T-cell (primary cell): ENCODE data around the gene DNAH6. TPM values are rescaled to one million over a fixed set of nuclear protein-coding genes. Genes with fewer than 3 reads are reported as not detected.
A peak's percentile ranks its signal among the peaks of the same experiment; 100 is the strongest.

Source experiments
- ATAC-seq, 4 experiments: fragments of 200-7000 bp in 3 of 4; fragments of 150-1000 bp in 1 of 4; cut with Tn5 transposase; replicated peaks in 1 of 4; 1 replicate in 3 of 4; 2 replicates in 1 of 4; pipeline ENCODE4 v1.10.0; 2021; ENCODE audit warnings: moderate library complexity in 3 of 4, mild to moderate bottlenecking in 2 of 4, moderate number of reproducible peaks in 1 of 4
- CTCF ChIA-PET, 2 donors: fragments of 300-600 bp; sonication (Branson Sonifier 250); formaldehyde crosslinking; loops; one replicate each; lab custom pipeline; 2022; ENCODE audit warnings: antibody characterized with exemption in 2 of 2; lab: Charles Lee
- POLR2A ChIA-PET, 2 donors: fragments of 300-600 bp; sonication (Branson Sonifier 250); formaldehyde crosslinking; loops; one replicate each; lab custom pipeline; 2022; ENCODE audit warnings: antibody characterized with exemption in 2 of 2; lab: Charles Lee
- DNase-seq, 35 experiments: peaks; one replicate each; pipeline versions ENCODE4 v3.0.0 to v3.0.0-alpha.2; 2013 to 2023
- H3K27ac ChIP-seq: one replicate; pipeline ENCODE4 v1.5.1; 2013; ENCODE audit warnings: low read length
- H3K27me3 ChIP-seq, 2 experiments: replicated peaks in 1 of 2; 1 replicate in 1 of 2; 2 replicates in 1 of 2; pipeline versions ENCODE4 v1.6.1 to v1.7.0; 2013; ENCODE audit warnings: low read length in 1 of 2, mixed read lengths in 1 of 2; ENCODE audit not compliant: control insufficient read depth in 2 of 2, insufficient read depth in 2 of 2; ENCODE audit errors: extremely low read depth in 1 of 2
- H3K36me3 ChIP-seq, 2 donors: 1 replicate in 1 of 2; 2 replicates in 1 of 2; pipeline versions ENCODE4 v1.6.1 to v1.7.0; 2013; ENCODE audit warnings: low read length in 1 of 2; ENCODE audit not compliant: control insufficient read depth in 2 of 2, insufficient read depth in 1 of 2; ENCODE audit errors: extremely low read depth in 1 of 2
- H3K4me1 ChIP-seq, 2 experiments: 1 replicate in 1 of 2; 2 replicates in 1 of 2; pipeline versions ENCODE4 v1.6.1 to v1.7.0; 2013; ENCODE audit warnings: low read length in 2 of 2, mixed read lengths in 1 of 2; ENCODE audit not compliant: insufficient read depth in 2 of 2, control insufficient read depth in 1 of 2; ENCODE audit errors: extremely low read depth in 1 of 2
- H3K4me3 ChIP-seq, 2 donors: 1 replicate in 1 of 2; 2 replicates in 1 of 2; pipeline versions ENCODE4 v1.5.1 to v1.7.0; 2013; ENCODE audit warnings: mild to moderate bottlenecking in 2 of 2, low read length in 1 of 2, moderate library complexity in 1 of 2; ENCODE audit not compliant: control insufficient read depth in 1 of 2; ENCODE audit errors: extremely low read depth in 1 of 2
- H3K9me3 ChIP-seq: 2 replicates; pipeline ENCODE4 v1.7.0; 2013
- H3K27ac Mint-ChIP-seq, 2 donors: one replicate each; pipeline ENCODE4 v1.8.0; 2020 to 2021; ENCODE audit warnings: mild to moderate bottlenecking in 2 of 2, mixed read lengths in 2 of 2
- H3K27me3 Mint-ChIP-seq, 2 donors: one replicate each; pipeline ENCODE4 v1.8.0; 2021 to 2022; ENCODE audit warnings: mixed read lengths in 2 of 2
- H3K36me3 Mint-ChIP-seq: one replicate; pipeline ENCODE4 v1.8.0; 2021; ENCODE audit warnings: mixed read lengths
- H3K4me1 Mint-ChIP-seq, 3 donors: one replicate each; pipeline ENCODE4 v1.8.0; 2020 to 2022; ENCODE audit warnings: mixed read lengths in 3 of 3, mild to moderate bottlenecking in 1 of 3
- H3K4me3 Mint-ChIP-seq, 3 donors: one replicate each; pipeline ENCODE4 v1.8.0; 2020 to 2022; ENCODE audit warnings: mild to moderate bottlenecking in 3 of 3, mixed read lengths in 3 of 3, moderate library complexity in 3 of 3
- H3K9me3 Mint-ChIP-seq, 3 donors: one replicate each; pipeline ENCODE4 v1.8.0; 2020 to 2022; ENCODE audit warnings: mixed read lengths in 3 of 3
- whole genome bisulfite sequencing: methylation state at CpG from one replicate; pipeline ENCODE4 v1.1.5; 2013; ENCODE audit warnings: missing lambda C conversion rate; ENCODE audit not compliant: insufficient coverage; 5-methylcytosine and 5-hydroxymethylcytosine counted together
- total RNA-seq, 35 experiments: library from RNA in 6 of 35; stranded (reverse) in 6 of 35; fragments of 120-200 nt in 1 of 35; gene quantifications; one replicate each; pipeline versions ENCODE4 v1.2.1 to v1.2.4 and lab custom pipeline; 2013 to 2026

The DNAH6 gene
- total RNA-seq, 5 donors from 2014 or later (not counting 1 experiment from before 2014, with no cell fraction given): 0.44 to 2.0 (median 1.2) TPM

DNA sequence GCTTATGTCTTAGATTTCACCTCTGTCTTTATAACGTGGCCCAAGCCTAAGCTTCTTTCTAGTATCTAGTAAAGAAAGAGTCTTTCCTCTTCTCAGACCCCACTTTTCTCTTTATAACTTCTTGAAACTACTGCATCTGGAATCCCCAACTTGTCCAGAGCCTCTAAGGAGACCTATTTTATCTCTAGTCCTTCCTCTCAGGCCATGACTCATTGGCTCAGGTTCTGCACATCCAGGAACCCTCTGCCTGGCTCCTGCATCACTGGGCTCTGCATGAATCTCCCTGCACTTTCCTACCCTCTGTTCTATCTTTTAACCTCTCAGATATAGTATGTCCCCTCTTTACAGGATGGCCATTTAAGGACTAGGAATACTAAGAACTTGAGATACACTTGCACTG, 124.7 kb downstream of the DNAH6 start:
- Mint-ChIP-seq H3K4me3 (no peak overlapping the region), H3K9me3 (peaks cover 4 to 27% (median 8%) of the 10 kb centered on the region in 3 donors), H3K4me1 (peaks cover 9 to 23% (median 11%) of the 10 kb centered on the region in 3 donors), H3K27ac (peak overlapping the region in 1 of 2 donors; percentile 29), H3K27me3 (no peaks in the 10 kb centered on the region), H3K36me3 (peaks cover 12% of the 10 kb centered on the region)
- no peak for DNase-seq
- no CpG with 5 or more reads among the region's 1 CpG for WGBS
- no peaks in the 10 kb centered on the region for H3K27me3 ChIP-seq
- ChIA-PET POLR2A (no interaction called here), CTCF (no interaction called here)
- ATAC-seq: no peak
- no peak overlapping the region for H3K27ac ChIP-seq
- no peaks in the 10 kb centered on the region for H3K4me1 ChIP-seq
- no peaks in the 10 kb centered on the region for H3K36me3 ChIP-seq
- no peaks in the 10 kb centered on the region for H3K9me3 ChIP-seq
- H3K4me3 ChIP-seq: no peak overlapping the region

DNA sequence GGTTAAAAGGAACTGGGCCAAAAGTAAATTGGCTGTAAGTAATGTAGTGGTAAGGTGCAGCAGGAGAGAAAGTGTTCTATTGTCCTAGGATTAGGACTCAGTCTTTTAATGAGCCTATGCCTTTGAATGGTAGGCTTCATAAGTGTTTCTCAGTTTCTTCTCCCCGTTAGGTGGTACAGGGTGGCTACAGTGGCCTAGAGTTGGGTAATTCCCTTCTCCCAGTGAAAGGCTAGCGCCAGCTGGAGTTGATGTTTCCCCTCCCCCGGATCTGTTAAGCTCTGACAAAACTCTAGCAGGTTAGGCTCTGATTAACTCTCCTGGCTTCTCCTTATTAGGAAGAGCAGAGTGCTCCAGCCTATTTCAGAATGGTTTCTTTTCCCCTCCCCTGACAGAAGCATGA, 127.7 kb downstream of the DNAH6 start:
- POLR2A ChIA-PET: interaction anchor here in 1 of 2 donors (0.6 kb wide), 1 partner anchor 138 kb away, joined by 3 read pairs; no protein-coding TSS in a partner anchor
- WGBS: no CpG with 5 or more reads among the region's 3 CpGs
- Histone ChIP-seq H3K4me1 (peaks cover 5 to 15% of the 10 kb centered on the region in 2 experiments), H3K36me3 (no peaks in the 10 kb centered on the region), H3K27me3 (no peaks in the 10 kb centered on the region), H3K9me3 (no peaks in the 10 kb centered on the region), H3K27ac (no peak overlapping the region), H3K4me3 (no peak overlapping the region)
- peaks cover 28 to 44% (median 29%) of the 10 kb centered on the region in 3 donors for H3K4me1 Mint-ChIP-seq
- ATAC-seq: no peak
- H3K9me3 Mint-ChIP-seq: peaks cover 4 to 27% (median 8%) of the 10 kb centered on the region in 3 donors
- DNase-seq: no peak
- H3K36me3 Mint-ChIP-seq: peaks cover 12% of the 10 kb centered on the region
- no peak overlapping the region for H3K4me3 Mint-ChIP-seq
- CTCF ChIA-PET: no interaction called here
- H3K27ac Mint-ChIP-seq: peak overlapping the region in 1 of 2 donors; percentile 45
- H3K27me3 Mint-ChIP-seq: no peaks in the 10 kb centered on the region

GRCh38 chr2:84646514-84646913, 130.2 kb downstream of the DNAH6 start:
- Mint-ChIP-seq H3K9me3 (peaks cover 0 to 27% (median 4%) of the 10 kb centered on the region in 3 donors), H3K27ac (peak overlapping the region in 1 of 2 donors; percentile 77), H3K27me3 (no peaks in the 10 kb centered on the region), H3K4me1 (peaks cover 52 to 62% (median 54%) of the 10 kb centered on the region in 3 donors), H3K4me3 (no peak overlapping the region), H3K36me3 (peaks cover 12% of the 10 kb centered on the region)
- ChIA-PET POLR2A (no interaction called here), CTCF (interaction anchor here in 1 of 2 donors (0.6 kb wide), 1 partner anchor 107 kb away, joined by 9 read pairs; no protein-coding TSS in a partner anchor)
- Histone ChIP-seq H3K4me1 (peaks cover 21 to 38% of the 10 kb centered on the region in 2 experiments), H3K27ac (no peak overlapping the region), H3K27me3 (no peaks in the 10 kb centered on the region), H3K4me3 (no peak overlapping the region), H3K9me3 (no peaks in the 10 kb centered on the region), H3K36me3 (no peaks in the 10 kb centered on the region)
- ATAC-seq: no peak
- DNase-seq: no peak

- ChIA-PET POLR2A (no interaction called here), CTCF (interaction anchor here (0.5 to 0.6 kb wide), 2 partner anchors 53 to 107 kb away, joined by 3 to 9 read pairs; no protein-coding TSS in a partner anchor)
- Histone ChIP-seq H3K9me3 (no peaks in the 10 kb centered on the region), H3K27ac (no peak overlapping the region), H3K36me3 (no peaks in the 10 kb centered on the region), H3K27me3 (no peaks in the 10 kb centered on the region), H3K4me1 (peaks cover 21 to 44% of the 10 kb centered on the region in 2 experiments), H3K4me3 (no peak overlapping the region)
- DNase-seq (no peak), ATAC-seq (no peak)
- Mint-ChIP-seq H3K9me3 (peaks cover 0 to 26% (median 4%) of the 10 kb centered on the region in 3 donors), H3K4me1 (peaks cover 60 to 68% (median 60%) of the 10 kb centered on the region in 3 donors), H3K36me3 (peaks cover 12% of the 10 kb centered on the region), H3K4me3 (no peak overlapping the region), H3K27ac (peak overlapping the region in 1 of 2 donors; percentile 77), H3K27me3 (no peaks in the 10 kb centered on the region)
Observed at GRCh38 chr2:84647267-84647666, 131.0 kb downstream of the DNAH6 start.

GRCh38 chr2:84649058-84649457, 132.8 kb downstream of the DNAH6 start:
- Histone ChIP-seq H3K9me3 (no peaks in the 10 kb centered on the region), H3K27me3 (no peaks in the 10 kb centered on the region), H3K4me3 (no peak overlapping the region), H3K36me3 (no peaks in the 10 kb centered on the region), H3K4me1 (peaks cover 24 to 56% of the 10 kb centered on the region in 2 experiments), H3K27ac (no peak overlapping the region)
- H3K4me3 Mint-ChIP-seq: peak overlapping the region in 2 of 3 donors; percentile 13 to 63
- H3K36me3 Mint-ChIP-seq: peaks cover 5% of the 10 kb centered on the region
- peak overlapping the region; percentile 20 to 83 for H3K27ac Mint-ChIP-seq
- H3K4me1 Mint-ChIP-seq: peaks cover 76 to 80% (median 76%) of the 10 kb centered on the region in 3 donors
- ATAC-seq (no peak), DNase-seq (no peak)
- POLR2A ChIA-PET: interaction anchor here in 1 of 2 donors (0.8 kb wide), 1 partner anchor 47 kb away, joined by 3 read pairs; no protein-coding TSS in a partner anchor
- H3K9me3 Mint-ChIP-seq: peaks cover 0 to 17% (median 2%) of the 10 kb centered on the region in 3 donors
- no CpG with 5 or more reads among the region's 4 CpGs for WGBS
- H3K27me3 Mint-ChIP-seq: no peaks in the 10 kb centered on the region
- CTCF ChIA-PET: no interaction called here

DNA sequence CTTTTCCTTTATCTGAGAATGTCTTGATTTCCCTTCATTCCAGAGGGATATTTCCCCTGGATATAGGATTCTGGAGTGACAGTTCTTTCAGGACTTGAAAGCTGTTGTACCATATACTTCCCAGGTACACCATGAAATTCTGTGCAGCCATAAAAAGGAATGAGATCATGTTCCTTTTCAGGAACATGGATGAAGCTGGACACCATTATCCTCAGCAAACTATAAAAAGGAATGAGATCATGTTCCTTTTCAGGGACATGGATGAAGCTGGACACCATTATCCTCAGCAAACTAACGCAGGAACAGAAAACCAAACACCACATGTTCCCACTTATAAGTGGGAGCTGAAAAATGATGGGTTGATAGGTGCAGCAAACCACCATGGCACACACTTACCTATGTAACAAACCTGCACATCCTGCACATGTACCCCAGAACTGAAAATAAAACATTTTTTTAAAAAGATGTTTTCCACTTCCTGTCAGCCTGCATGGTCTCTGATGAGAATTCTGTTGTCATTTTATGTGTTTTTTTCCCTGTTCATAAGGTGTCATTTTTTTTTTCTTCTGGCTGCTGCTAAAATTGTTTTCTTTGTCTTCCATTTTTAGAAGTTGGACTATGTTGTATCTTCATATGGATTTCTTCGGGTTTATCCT, 133.3 kb downstream of the DNAH6 start:
- peaks cover 5% of the 10 kb centered on the region for H3K36me3 Mint-ChIP-seq
- CTCF ChIA-PET: no interaction called here
- Histone ChIP-seq H3K4me3 (no peak overlapping the region), H3K27me3 (no peaks in the 10 kb centered on the region), H3K36me3 (no peaks in the 10 kb centered on the region), H3K9me3 (no peaks in the 10 kb centered on the region), H3K27ac (peak overlapping the region; percentile 6), H3K4me1 (peaks cover 24 to 61% of the 10 kb centered on the region in 2 experiments)
- peaks cover 0 to 15% (median 2%) of the 10 kb centered on the region in 3 donors for H3K9me3 Mint-ChIP-seq
- ATAC-seq (peak; percentile 57 to 82 (median 70)), DNase-seq (peak in 1 of 35 experiments; percentile 21)
- H3K4me1 Mint-ChIP-seq: peaks cover 82 to 86% (median 82%) of the 10 kb centered on the region in 3 donors
- no CpG with 5 or more reads among the region's 2 CpGs for WGBS
- POLR2A ChIA-PET: interaction anchor here (0.6 to 0.8 kb wide), 4 partner anchors 9 to 195 kb away, joined by 3 to 4 read pairs (median 4); no protein-coding TSS in a partner anchor
- H3K27me3 Mint-ChIP-seq: no peaks in the 10 kb centered on the region
- H3K27ac Mint-ChIP-seq: peak overlapping the region; percentile 83 to 86
- H3K4me3 Mint-ChIP-seq: peak overlapping the region in 2 of 3 donors; percentile 37 to 63
